ENCODE data around the gene SEMA3B.
"Not testable (repeated sequence)": the region's sequence is repeated elsewhere in the genome, so short reads cannot be mapped to it uniquely, and the experiment has no call there.

Gene SEMA3B

DNA sequence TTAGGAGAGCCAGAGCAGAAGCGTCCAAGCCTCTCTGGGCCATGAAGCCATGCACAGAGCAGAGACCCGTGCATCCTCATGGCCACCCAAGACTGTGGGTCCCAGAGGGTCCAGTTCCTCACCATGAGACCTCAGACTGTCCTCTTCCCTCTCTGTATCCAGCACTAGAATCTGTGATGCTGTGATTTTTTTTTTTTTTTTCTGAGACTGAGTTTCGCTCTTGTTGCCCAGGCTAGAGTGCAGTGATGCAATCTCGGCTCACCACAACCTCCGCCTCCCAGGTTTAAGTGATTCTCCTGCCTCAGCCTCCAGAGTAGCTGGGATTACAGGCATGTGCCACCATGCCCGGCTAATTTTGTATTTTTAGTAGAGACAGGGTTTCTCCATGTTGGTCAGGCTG lies 24.1 kb upstream of the SEMA3B start:
- H3K36me3 ChIP-seq (ENCODE audit: control insufficient read depth in 2 of 2, insufficient read depth in 1 of 2, low read length in 2 of 2); H3K4me3 ChIP-seq (ENCODE audit: low read depth, low read length); POLR2A ChIA-PET; H3K9me3 ChIP-seq (ENCODE audit: control insufficient read depth, insufficient read depth, low read depth, low read length); H3K4me1 ChIP-seq (ENCODE audit: control insufficient read depth, insufficient read depth, low read length): not testable (repeated sequence)
- H3K27ac ChIP-seq (ENCODE audit: extremely low read depth, low read depth, low read length), result peak overlapping the region; percentile 46; the same call in 1 of the 2 replicates
- CTCF ChIA-PET, result interaction anchor here (0.7 to 0.8 kb wide), 3 partner anchors 15 to 76 kb away, joined by 3 to 4 read pairs (median 4); no protein-coding TSS in a partner anchor
- peak; percentile 22; the same call in 1 of the 2 replicates for TF ChIP-seq ZFHX2 (tag by site-specific recombination; conservative IDR thresholded peaks at IDR 0.05)

DNA sequence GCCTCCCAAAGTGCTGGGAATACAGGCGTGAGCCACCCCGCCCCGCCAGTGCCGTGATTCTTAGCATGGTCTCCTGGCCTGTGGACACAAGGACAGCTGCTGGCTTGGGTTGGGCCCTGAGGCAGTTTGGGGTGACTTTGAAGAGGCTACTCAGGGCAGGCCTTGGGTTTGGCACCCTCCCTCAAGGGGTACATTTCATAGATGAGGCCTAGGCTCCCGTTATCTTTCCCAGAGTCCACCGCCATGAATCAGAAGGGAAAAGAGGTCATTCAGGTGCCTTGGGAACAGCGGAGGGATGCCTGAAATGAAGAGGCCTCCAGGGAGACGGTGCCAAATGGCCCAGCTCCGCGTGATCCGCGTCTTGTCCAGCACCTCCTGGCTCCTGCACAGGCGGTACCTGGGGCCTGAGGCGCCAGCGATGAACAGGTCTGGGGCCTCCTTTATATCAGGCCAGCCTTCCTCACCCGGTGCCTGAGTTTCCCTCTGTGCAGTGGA lies 23.6 kb upstream of the SEMA3B start:
- Histone ChIP-seq H3K36me3 (ENCODE audit: control insufficient read depth in 2 of 2, insufficient read depth in 1 of 2, low read length in 2 of 2) (peaks cover 0 to 1% of the 10 kb centered on the region in 2 experiments; a peak in 1 of 3 replicates), H3K4me3 (ENCODE audit: low read depth, low read length) (no peak overlapping the region), H3K4me1 (ENCODE audit: control insufficient read depth, insufficient read depth, low read length) (peaks cover 9% of the 10 kb centered on the region; the same call in 1 of the 2 replicates), H3K9me3 (ENCODE audit: control insufficient read depth, insufficient read depth, low read depth, low read length) (no peaks in the 10 kb centered on the region), H3K27ac (ENCODE audit: extremely low read depth, low read depth, low read length) (peak overlapping the region; percentile 43)
- POLR2A ChIA-PET, result no interaction called here
- TF ChIP-seq WT1 (tag by site-specific recombination; IDR thresholded peaks at IDR 0.05) (no peak), ZNF501 (tag by site-specific recombination; IDR thresholded peaks at IDR 0.05) (no peak), ZNF571 (tag by site-specific recombination; IDR thresholded peaks at IDR 0.05) (no peak), ZNF843 (tag by site-specific recombination; IDR thresholded peaks at IDR 0.05) (no peak), KLF17 (tag by site-specific recombination; IDR thresholded peaks at IDR 0.05) (no peak), KLF8 (tag by site-specific recombination; IDR thresholded peaks at IDR 0.05) (no peak), ZNF175 (tag by site-specific recombination; IDR thresholded peaks at IDR 0.05) (no peak), ZNF621 (tag by site-specific recombination; IDR thresholded peaks at IDR 0.05) (no peak), SALL2 (tag by site-specific recombination; IDR thresholded peaks at IDR 0.05; ENCODE audit: borderline replicate concordance) (no peak), ZNF132 (tag by site-specific recombination; IDR thresholded peaks at IDR 0.05; ENCODE audit: borderline replicate concordance) (no peak), ZNF624 (tag by site-specific recombination; IDR thresholded peaks at IDR 0.05) (no peak), GLIS1 (tag by site-specific recombination; IDR thresholded peaks at IDR 0.05) (no peak), ZNF785 (tag by site-specific recombination; IDR thresholded peaks at IDR 0.05) (no peak), AEBP2 (tag by site-specific recombination; IDR thresholded peaks at IDR 0.05; ENCODE audit: borderline replicate concordance) (no peak), BCL11A (tag by site-specific recombination; IDR thresholded peaks at IDR 0.05; ENCODE audit: low read depth) (no peak), TCF7L2 (IDR thresholded peaks at IDR 0.05; ENCODE audit: borderline replicate concordance, low read depth, low read length) (no peak)
- TF ChIP-seq, protein P1, sequence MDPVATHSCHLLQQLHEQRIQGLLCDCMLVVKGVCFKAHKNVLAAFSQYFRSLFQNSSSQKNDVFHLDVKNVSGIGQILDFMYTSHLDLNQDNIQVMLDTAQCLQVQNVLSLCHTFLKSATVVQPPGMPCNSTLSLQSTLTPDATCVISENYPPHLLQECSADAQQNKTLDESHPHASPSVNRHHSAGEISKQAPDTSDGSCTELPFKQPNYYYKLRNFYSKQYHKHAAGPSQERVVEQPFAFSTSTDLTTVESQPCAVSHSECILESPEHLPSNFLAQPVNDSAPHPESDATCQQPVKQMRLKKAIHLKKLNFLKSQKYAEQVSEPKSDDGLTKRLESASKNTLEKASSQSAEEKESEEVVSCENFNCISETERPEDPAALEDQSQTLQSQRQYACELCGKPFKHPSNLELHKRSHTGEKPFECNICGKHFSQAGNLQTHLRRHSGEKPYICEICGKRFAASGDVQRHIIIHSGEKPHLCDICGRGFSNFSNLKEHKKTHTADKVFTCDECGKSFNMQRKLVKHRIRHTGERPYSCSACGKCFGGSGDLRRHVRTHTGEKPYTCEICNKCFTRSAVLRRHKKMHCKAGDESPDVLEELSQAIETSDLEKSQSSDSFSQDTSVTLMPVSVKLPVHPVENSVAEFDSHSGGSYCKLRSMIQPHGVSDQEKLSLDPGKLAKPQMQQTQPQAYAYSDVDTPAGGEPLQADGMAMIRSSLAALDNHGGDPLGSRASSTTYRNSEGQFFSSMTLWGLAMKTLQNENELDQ (tag by site-specific recombination; IDR thresholded peaks at IDR 0.05; ENCODE audit: low read depth), result no peak
- CTCF ChIA-PET, result interaction anchor here (0.7 to 0.8 kb wide), 3 partner anchors 16 to 77 kb away, joined by 3 to 4 read pairs (median 4); no protein-coding TSS in a partner anchor
